Measurements from ENCODE around the gene GPR146. TPM values are rescaled to one million over a fixed set of nuclear protein-coding genes. Genes with fewer than 3 reads are reported as not detected.

GPR146 gene
- total RNA-seq, 1 donor from 2014 or later: 3.1 TPM

DNA sequence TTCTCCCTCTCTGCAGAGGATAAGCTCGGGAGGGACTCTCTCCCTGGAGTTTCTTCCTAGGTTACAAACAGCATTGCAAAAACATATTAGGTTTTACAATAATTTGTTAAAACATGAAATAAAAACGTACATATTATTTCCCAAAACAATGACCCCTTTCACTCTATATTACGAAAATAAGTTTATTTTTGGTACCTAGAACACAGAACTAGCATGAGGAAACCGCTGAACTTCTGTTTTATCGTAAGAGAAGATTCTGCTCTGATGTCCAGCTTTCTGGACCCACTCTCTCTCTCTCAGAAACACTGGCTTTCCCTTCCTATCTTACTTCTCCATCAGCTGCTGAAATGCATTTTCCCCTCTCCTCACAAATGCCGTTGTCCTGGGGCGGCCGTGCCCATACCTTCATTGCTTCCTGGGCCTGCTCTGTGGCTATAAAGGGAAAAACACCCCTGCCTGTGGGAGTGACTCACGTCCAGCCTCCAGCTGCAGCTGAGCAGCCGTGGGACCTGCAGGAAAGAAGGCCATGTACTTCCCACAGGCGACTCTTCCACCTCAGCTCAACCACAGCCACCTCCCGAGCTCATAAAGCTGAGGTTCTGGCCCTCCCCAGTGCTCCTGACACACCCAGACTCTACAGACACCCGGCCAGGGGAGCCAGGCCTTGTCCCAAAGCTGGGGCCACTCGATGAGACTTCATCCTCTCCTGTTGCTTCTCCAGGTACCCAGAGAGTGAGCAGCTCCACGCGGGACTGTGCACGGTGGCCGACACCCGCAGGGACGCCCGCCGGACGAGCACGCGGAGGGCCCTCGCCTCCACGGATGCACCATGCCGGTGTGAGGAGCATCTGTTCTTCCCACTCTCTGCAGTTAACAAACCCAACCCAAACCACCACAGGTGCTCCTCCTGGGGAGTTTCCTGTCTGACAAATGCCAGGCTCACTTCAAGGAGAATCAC is 46.6 kb downstream of the GPR146 start:
- peaks cover 8% of the 10 kb centered on the region for H3K27me3 Mint-ChIP-seq (ENCODE audit: unreplicated experiment)
- TF ChIP-seq, protein P1, sequence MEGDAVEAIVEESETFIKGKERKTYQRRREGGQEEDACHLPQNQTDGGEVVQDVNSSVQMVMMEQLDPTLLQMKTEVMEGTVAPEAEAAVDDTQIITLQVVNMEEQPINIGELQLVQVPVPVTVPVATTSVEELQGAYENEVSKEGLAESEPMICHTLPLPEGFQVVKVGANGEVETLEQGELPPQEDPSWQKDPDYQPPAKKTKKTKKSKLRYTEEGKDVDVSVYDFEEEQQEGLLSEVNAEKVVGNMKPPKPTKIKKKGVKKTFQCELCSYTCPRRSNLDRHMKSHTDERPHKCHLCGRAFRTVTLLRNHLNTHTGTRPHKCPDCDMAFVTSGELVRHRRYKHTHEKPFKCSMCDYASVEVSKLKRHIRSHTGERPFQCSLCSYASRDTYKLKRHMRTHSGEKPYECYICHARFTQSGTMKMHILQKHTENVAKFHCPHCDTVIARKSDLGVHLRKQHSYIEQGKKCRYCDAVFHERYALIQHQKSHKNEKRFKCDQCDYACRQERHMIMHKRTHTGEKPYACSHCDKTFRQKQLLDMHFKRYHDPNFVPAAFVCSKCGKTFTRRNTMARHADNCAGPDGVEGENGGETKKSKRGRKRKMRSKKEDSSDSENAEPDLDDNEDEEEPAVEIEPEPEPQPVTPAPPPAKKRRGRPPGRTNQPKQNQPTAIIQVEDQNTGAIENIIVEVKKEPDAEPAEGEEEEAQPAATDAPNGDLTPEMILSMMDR (IDR thresholded peaks at IDR 0.05; ENCODE audit: partially characterized antibody, unreplicated experiment): no peak
- DNase-seq: no peak
- H3K4me1 Mint-ChIP-seq (ENCODE audit: low read depth, unreplicated experiment): peaks cover 14% of the 10 kb centered on the region
- H3K4me3 Mint-ChIP-seq (ENCODE audit: unreplicated experiment): no peak overlapping the region
- H3K9me3 Mint-ChIP-seq (ENCODE audit: unreplicated experiment): peaks cover 2% of the 10 kb centered on the region
- H3K36me3 Mint-ChIP-seq (ENCODE audit: unreplicated experiment): no peaks in the 10 kb centered on the region
- H3K27ac Mint-ChIP-seq (ENCODE audit: unreplicated experiment): no peak overlapping the region

DNA sequence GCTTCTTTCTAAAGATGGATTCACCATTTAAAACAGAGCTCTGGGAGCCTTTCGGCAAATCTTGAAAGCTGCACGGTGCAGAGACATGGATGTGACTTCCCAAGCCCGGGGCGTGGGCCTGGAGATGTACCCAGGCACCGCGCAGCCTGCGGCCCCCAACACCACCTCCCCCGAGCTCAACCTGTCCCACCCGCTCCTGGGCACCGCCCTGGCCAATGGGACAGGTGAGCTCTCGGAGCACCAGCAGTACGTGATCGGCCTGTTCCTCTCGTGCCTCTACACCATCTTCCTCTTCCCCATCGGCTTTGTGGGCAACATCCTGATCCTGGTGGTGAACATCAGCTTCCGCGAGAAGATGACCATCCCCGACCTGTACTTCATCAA is 47.3 kb downstream of the GPR146 start:
- Mint-ChIP-seq H3K36me3 (ENCODE audit: unreplicated experiment) (no peaks in the 10 kb centered on the region), H3K4me1 (ENCODE audit: low read depth, unreplicated experiment) (peaks cover 14% of the 10 kb centered on the region), H3K27me3 (ENCODE audit: unreplicated experiment) (peaks cover 8% of the 10 kb centered on the region), H3K27ac (ENCODE audit: unreplicated experiment) (no peak overlapping the region), H3K9me3 (ENCODE audit: unreplicated experiment) (peaks cover 2% of the 10 kb centered on the region), H3K4me3 (ENCODE audit: unreplicated experiment) (no peak overlapping the region)
- DNase-seq: no peak
- TF ChIP-seq, protein P1 (IDR thresholded peaks at IDR 0.05; ENCODE audit: partially characterized antibody, unreplicated experiment): no peak

DNA sequence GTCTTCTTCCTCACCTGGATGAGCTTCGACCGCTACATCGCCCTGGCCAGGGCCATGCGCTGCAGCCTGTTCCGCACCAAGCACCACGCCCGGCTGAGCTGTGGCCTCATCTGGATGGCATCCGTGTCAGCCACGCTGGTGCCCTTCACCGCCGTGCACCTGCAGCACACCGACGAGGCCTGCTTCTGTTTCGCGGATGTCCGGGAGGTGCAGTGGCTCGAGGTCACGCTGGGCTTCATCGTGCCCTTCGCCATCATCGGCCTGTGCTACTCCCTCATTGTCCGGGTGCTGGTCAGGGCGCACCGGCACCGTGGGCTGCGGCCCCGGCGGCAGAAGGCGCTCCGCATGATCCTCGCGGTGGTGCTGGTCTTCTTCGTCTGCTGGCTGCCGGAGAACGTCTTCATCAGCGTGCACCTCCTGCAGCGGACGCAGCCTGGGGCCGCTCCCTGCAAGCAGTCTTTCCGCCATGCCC is 47.9 kb downstream of the GPR146 start:
- peaks cover 6% of the 10 kb centered on the region for H3K27me3 Mint-ChIP-seq (ENCODE audit: unreplicated experiment)
- peaks cover 2% of the 10 kb centered on the region for H3K36me3 Mint-ChIP-seq (ENCODE audit: unreplicated experiment)
- no peak overlapping the region for H3K4me3 Mint-ChIP-seq (ENCODE audit: unreplicated experiment)
- peaks cover 14% of the 10 kb centered on the region for H3K4me1 Mint-ChIP-seq (ENCODE audit: low read depth, unreplicated experiment)
- no peak for DNase-seq
- TF ChIP-seq, protein P1 (IDR thresholded peaks at IDR 0.05; ENCODE audit: partially characterized antibody, unreplicated experiment): no peak
- H3K27ac Mint-ChIP-seq (ENCODE audit: unreplicated experiment): no peak overlapping the region
- peaks cover 2% of the 10 kb centered on the region for H3K9me3 Mint-ChIP-seq (ENCODE audit: unreplicated experiment)

DNA sequence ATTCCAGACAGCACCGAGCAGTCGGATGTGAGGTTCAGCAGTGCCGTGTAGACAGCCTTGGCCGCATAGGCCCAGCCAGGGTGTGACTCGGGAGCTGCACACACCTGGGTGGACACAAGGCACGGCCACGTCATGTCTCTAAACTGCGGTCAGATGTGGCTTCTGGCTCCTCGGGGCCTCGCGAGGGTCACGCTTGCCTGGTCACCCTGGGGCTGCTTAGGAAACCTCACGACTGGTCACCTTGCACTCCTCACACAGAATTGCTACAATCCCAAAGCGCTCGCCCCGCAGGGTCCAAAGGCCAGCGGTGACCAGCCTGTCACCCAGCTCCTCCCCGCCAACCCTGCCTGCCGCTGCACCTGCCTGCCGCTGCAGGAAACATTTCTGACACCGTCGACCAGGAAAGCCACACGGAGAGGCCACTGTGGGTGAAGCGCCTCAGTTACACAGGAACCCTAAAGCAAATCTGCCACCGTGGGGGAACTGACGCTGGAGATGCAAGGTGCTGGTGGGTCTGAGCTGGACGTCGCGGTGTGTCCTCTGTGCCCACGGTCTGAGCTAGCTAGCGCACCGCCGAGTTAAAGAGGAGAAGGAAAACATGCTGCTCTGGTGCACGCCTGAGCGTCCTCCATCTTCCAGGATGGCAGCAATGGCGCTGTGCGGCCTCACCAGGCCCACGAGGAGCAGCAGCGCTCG is 48.6 kb downstream of the GPR146 start:
- Mint-ChIP-seq H3K27ac (ENCODE audit: unreplicated experiment) (no peak overlapping the region), H3K4me1 (ENCODE audit: low read depth, unreplicated experiment) (peaks cover 11% of the 10 kb centered on the region), H3K27me3 (ENCODE audit: unreplicated experiment) (peaks cover 3% of the 10 kb centered on the region), H3K36me3 (ENCODE audit: unreplicated experiment) (peaks cover 10% of the 10 kb centered on the region), H3K9me3 (ENCODE audit: unreplicated experiment) (peaks cover 6% of the 10 kb centered on the region), H3K4me3 (ENCODE audit: unreplicated experiment) (no peak overlapping the region)
- no peak for DNase-seq
- TF ChIP-seq, protein P1 (IDR thresholded peaks at IDR 0.05; ENCODE audit: partially characterized antibody, unreplicated experiment): no peak

Measured in glutamatergic neuron (in vitro differentiated cells).